Body of pancreas (tissue), 4 donors: ENCODE data around the gene PRR19. TPM values are rescaled to one million over a fixed set of nuclear protein-coding genes. Genes with fewer than 3 reads are reported as not detected.

Experiments used
- ATAC-seq: fragments of 150-250 bp; one replicate; pipeline ENCODE4 v1.9.1; 2016
- DNase-seq, 4 donors: peaks; one replicate each; pipeline ENCODE4 v3.0.0-alpha.2; 2019
- H3K27ac ChIP-seq, 4 donors: fragments of 200-600 bp; sonication (generic); 1 replicate in 3 of 4; 2 replicates in 1 of 4; pipeline versions ENCODE4 v1.5.1 to v1.6.1; 2016 to 2019; ENCODE audit warnings: mild to moderate bottlenecking in 1 of 4, mixed read lengths in 1 of 4, moderate library complexity in 1 of 4
- H3K27me3 ChIP-seq, 2 donors: fragments of 200-600 bp; sonication (generic); one replicate each; pipeline ENCODE4 v1.6.0; 2016; ENCODE audit warnings: mild to moderate bottlenecking in 1 of 2
- H3K36me3 ChIP-seq, 2 donors: fragments of 200-600 bp; sonication (generic); replicated peaks in 1 of 2; 2 replicates each; pipeline ENCODE4 v1.5.1; 2016; ENCODE audit warnings: low read depth in 2 of 2; ENCODE audit not compliant: insufficient read depth in 1 of 2
- H3K4me1 ChIP-seq: fragments of 200-600 bp; sonication (generic); one replicate; pipeline ENCODE4 v1.6.0; 2016
- H3K4me3 ChIP-seq, 2 donors: fragments of 200-600 bp; sonication (generic); 1 replicate in 1 of 2; 2 replicates in 1 of 2; pipeline ENCODE4 v1.5.1; 2016 to 2019
- H3K9me3 ChIP-seq, 3 donors: fragments of 200-600 bp; sonication (generic); 1 replicate in 2 of 3; 2 replicates in 1 of 3; pipeline ENCODE4 v1.5.1; 2016
- CTCF ChIP-seq, 7 experiments: fragments of 450-650 bp in 4 of 7; fragments of 200-600 bp in 3 of 7; sonication (generic) in 3 of 7; IDR thresholded peaks; one replicate each; pipeline ENCODE4 v1.5.1; 2016 to 2019; ENCODE audit warnings: antibody characterized with exemption in 7 of 7
- POLR2A ChIP-seq, 3 donors: fragments of 450-650 bp; IDR thresholded peaks; one replicate each; pipeline ENCODE4 v1.6.1; 2016; ENCODE audit warnings: antibody characterized with exemption in 3 of 3, mild to moderate bottlenecking in 2 of 3
- WGBS, 2 donors: methylation state at CpG; one replicate each; pipeline ENCODE4 v1.1.5; 2017; 5-methylcytosine and 5-hydroxymethylcytosine counted together
- intact Hi-C: fragments of 100-400 bp; cut with DNase I; formaldehyde crosslinking; loops from one replicate; pipeline ENCODE4 v1.15.1; 2023
- total RNA-seq, 2 donors: library from RNA; depleted of rRNA; stranded (reverse); fragments of >200 nt; gene quantifications; one replicate each; pipeline ENCODE4 v1.1.0, GENCODE V29; 2016

PRR19 gene
- total RNA-seq, 2 donors from 2014 or later, result 0.52 TPM; not detected in 1

GRCh38 chr19:42283188-42284065, 18.5 kb upstream of the PRR19 start:
- Histone ChIP-seq H3K4me3 (no peak overlapping the region), H3K36me3 (peaks cover 0 to 5% of the 10 kb centered on the region in 2 donors), H3K27me3 (no peaks in the 10 kb centered on the region), H3K4me1 (peaks cover 67% of the 10 kb centered on the region), H3K9me3 (no peaks in the 10 kb centered on the region), H3K27ac (peak overlapping the region; percentile 83 to 93 (median 90))
- intact Hi-C loops, result no loop called here
- TF ChIP-seq CTCF (IDR thresholded peaks at IDR 0.05) (peak in 2 of 7 experiments; percentile 6 to 25), POLR2A (IDR thresholded peaks at IDR 0.05) (peak in 2 of 3 donors; percentile 50 to 70)
- ATAC-seq (peak; percentile 84), DNase-seq (peak; percentile 96 to 98 (median 96))
- WGBS, 2 donors, result 1 to 3% methylated on average over 9 to 64 of the region's 74 CpGs

- no peaks in the 10 kb centered on the region for H3K27me3 ChIP-seq
- no peaks in the 10 kb centered on the region for H3K9me3 ChIP-seq
- peaks cover 5 to 6% of the 10 kb centered on the region in 2 donors for H3K36me3 ChIP-seq
- WGBS, 2 donors, result 0% methylated on average over 30 of the region's 76 CpGs; no CpG with 5 or more reads in 1 of the 2 donors
- intact Hi-C loops, result no loop called here
- peaks cover 60% of the 10 kb centered on the region for H3K4me1 ChIP-seq
- TF ChIP-seq POLR2A (IDR thresholded peaks at IDR 0.05) (no peak), CTCF (IDR thresholded peaks at IDR 0.05) (peak in 1 of 7 experiments; percentile 10)
- DNase-seq, result peak; percentile 84 to 85 (median 84)
- H3K4me3 ChIP-seq, result no peak overlapping the region
- peak overlapping the region; percentile 83 to 93 (median 90) for H3K27ac ChIP-seq
- ATAC-seq, result peak; percentile 68
These were observed 17.8 kb upstream of the PRR19 start for GRCh38 chr19:42284066-42284501.

- peaks cover 12 to 13% of the 10 kb centered on the region in 2 donors for H3K36me3 ChIP-seq
- 3 to 7% methylated on average over 22 to 41 of the region's 41 CpGs for WGBS, 2 donors
- peak overlapping the region; percentile 54 to 93 (median 73) for H3K27ac ChIP-seq
- no peak for ATAC-seq
- peaks cover 53% of the 10 kb centered on the region for H3K4me1 ChIP-seq
- H3K9me3 ChIP-seq, result no peaks in the 10 kb centered on the region
- TF ChIP-seq CTCF (IDR thresholded peaks at IDR 0.05) (no peak), POLR2A (IDR thresholded peaks at IDR 0.05) (no peak)
- peak overlapping the region in 1 of 2 donors; percentile 20 for H3K4me3 ChIP-seq
- intact Hi-C loops, result no loop called here
- H3K27me3 ChIP-seq, result no peaks in the 10 kb centered on the region
- DNase-seq, result peak in 2 of 4 donors; percentile 30 to 40
These were observed 17.2 kb upstream of the PRR19 start for GRCh38 chr19:42284591-42285341.

GRCh38 chr19:42285541-42285941, 16.4 kb upstream of the PRR19 start:
- peak overlapping the region in 3 of 4 donors; percentile 54 to 75 (median 71) for H3K27ac ChIP-seq
- TF ChIP-seq CTCF (IDR thresholded peaks at IDR 0.05) (no peak), POLR2A (IDR thresholded peaks at IDR 0.05) (no peak)
- 64 to 80% methylated on average over 2 to 5 of the region's 5 CpGs for WGBS, 2 donors
- intact Hi-C loops, result no loop called here
- no peaks in the 10 kb centered on the region for H3K27me3 ChIP-seq
- peaks cover 14 to 18% of the 10 kb centered on the region in 2 donors for H3K36me3 ChIP-seq
- ATAC-seq (no peak), DNase-seq (peak in 1 of 4 donors; percentile 21)
- H3K9me3 ChIP-seq, result no peaks in the 10 kb centered on the region
- peaks cover 50% of the 10 kb centered on the region for H3K4me1 ChIP-seq
- H3K4me3 ChIP-seq, result no peak overlapping the region
